Cardiac fibroblast (primary cell): ENCODE results near the gene ZBTB25.

Source experiments
- DNase-seq, 2 donors: peaks; one replicate each; pipeline versions ENCODE4 v3.0.0 to v3.0.0-alpha.2; 2010; ENCODE audit warnings: low read depth in 2 of 2
- H3K4me3 ChIP-seq, 2 donors: replicated peaks in 1 of 2; 1 replicate in 1 of 2; 2 replicates in 1 of 2; pipeline ENCODE4 v1.5.1; 2011; ENCODE audit warnings: low read depth in 2 of 2, low read length in 2 of 2, mild to moderate bottlenecking in 2 of 2, moderate library complexity in 1 of 2
- CTCF ChIP-seq: IDR thresholded peaks from one replicate; pipeline ENCODE4 v1.5.1; 2011; ENCODE audit warnings: low read depth, mild to moderate bottlenecking, low read length, inconsistent platforms

ZBTB25 gene

GRCh38 chr14:64500088-64500487, 3.5 kb downstream of the ZBTB25 start:
- no peak for TF ChIP-seq CTCF
- H3K4me3 ChIP-seq = no peak overlapping the region
- peak in 1 of 2 donors; percentile 40 for DNase-seq

GRCh38 chr14:64496764-64497163, 6.9 kb downstream of the ZBTB25 start:
- no peak for TF ChIP-seq CTCF
- no peak overlapping the region for H3K4me3 ChIP-seq
- no peak for DNase-seq

DNA sequence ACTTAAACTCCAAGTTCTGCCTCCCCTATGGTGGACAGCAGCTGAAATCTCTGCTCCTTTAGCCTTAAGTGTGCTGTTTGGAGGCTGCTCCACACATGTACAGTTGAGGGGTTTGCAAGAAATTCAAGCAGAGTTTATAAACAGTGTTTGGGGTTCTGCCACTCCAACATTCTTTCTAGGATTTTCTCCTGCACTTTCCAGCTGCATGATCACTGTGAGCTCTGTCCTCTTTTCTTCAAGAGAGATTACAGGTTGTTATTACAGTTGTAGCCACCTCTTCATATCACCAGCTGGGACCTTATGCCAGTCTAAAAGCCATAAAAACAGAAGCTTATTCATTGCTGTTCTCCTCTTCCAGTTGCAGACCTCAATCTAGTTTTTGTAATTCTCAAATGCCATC, 8.4 kb downstream of the ZBTB25 start:
- TF ChIP-seq CTCF = no peak

DNA sequence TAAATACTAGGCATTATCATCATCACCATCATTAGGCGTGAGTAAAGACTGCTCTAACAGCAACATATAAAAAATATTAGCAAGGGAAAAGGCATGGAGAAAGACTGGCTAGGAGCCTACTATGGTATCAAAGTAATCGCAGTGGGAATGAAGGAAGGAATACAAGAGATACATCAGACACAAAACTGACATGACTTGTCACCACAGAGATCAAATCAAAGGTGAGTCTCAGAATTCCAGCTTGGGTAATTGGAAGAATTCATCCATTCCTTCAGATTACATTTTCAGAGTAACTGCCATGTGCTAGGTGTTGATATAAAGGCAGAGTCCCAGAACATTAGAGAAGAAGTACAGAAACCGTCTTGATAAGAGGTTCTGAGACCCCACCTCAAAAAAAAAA, 10.2 kb downstream of the ZBTB25 start:
- TF ChIP-seq CTCF = no peak
- no peak overlapping the region for H3K4me3 ChIP-seq
- DNase-seq = no peak

More for the DNA sequence above, 8.4 kb downstream of the ZBTB25 start:
- DNase-seq = no peak
- no peak overlapping the region for H3K4me3 ChIP-seq

- no peak for TF ChIP-seq CTCF
- no peak overlapping the region for H3K4me3 ChIP-seq
- DNase-seq = no peak
These were observed 12.0 kb downstream of the ZBTB25 start for GRCh38 chr14:64491637-64492036.

DNA sequence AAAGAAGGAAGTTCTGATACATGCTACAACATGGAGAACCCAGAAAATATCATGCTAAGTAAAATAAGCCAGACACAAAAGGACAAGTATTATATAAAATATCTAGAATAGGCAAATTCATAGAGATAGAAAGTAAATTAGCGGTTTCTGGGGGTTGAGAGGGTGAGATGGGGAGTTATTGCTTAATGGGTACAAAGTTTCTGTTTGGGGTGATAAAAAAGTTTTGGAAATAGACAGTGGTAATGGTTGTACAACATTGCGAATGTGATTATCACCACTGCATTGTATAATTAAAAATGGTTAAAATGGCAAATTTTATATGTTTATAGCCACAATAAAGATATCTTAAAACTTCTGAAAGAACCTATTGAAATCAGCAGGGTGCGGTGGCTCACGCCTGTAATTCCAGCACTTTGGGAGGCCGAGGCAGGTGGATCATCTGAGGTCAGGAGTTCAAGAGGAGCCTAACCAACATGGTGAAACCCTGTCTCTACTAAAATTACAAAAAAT, 15.0 kb downstream of the ZBTB25 start:
- no peak for TF ChIP-seq CTCF
- DNase-seq = no peak
- H3K4me3 ChIP-seq = no peak overlapping the region

GRCh38 chr14:64478634-64479250, 24.9 kb downstream of the ZBTB25 start:
- H3K4me3 ChIP-seq = no peak overlapping the region
- TF ChIP-seq CTCF = peak; percentile 14
- DNase-seq = peak; percentile 53 to 60
